Body of pancreas (tissue), 4 donors: ENCODE measurements around the gene GGT6.

Experiments
- CTCF ChIP-seq, 7 experiments: fragments of 450-650 bp in 4 of 7; fragments of 200-600 bp in 3 of 7; sonication (generic) in 3 of 7; IDR thresholded peaks; one replicate each; pipeline ENCODE4 v1.5.1; 2016 to 2019; ENCODE audit warnings: antibody characterized with exemption in 7 of 7
- POLR2A ChIP-seq, 3 donors: fragments of 450-650 bp; IDR thresholded peaks; one replicate each; pipeline ENCODE4 v1.6.1; 2016; ENCODE audit warnings: antibody characterized with exemption in 3 of 3, mild to moderate bottlenecking in 2 of 3

GRCh38 chr17:4539025-4539424 lies 21.4 kb downstream of the GGT6 start:
- no peak for TF ChIP-seq CTCF (IDR thresholded peaks at IDR 0.05)
- no peak for TF ChIP-seq POLR2A (IDR thresholded peaks at IDR 0.05)
